GM21526 (cell line): ENCODE results near the gene CHRFAM7A.
"Not testable (repeated sequence)": the region's sequence is repeated elsewhere in the genome, so short reads cannot be mapped to it uniquely, and the experiment has no call there.

Experiments
- ATAC-seq: cut with Tn5 transposase; IDR thresholded peaks from one replicate; pipeline ENCODE4 v1.9.1; 2021; ENCODE audit warnings: moderate library complexity; ENCODE audit not compliant: unreplicated experiment, low FRiP score

The CHRFAM7A gene

GRCh38 chr15:30326145-30326544 lies 67.2 kb downstream of the CHRFAM7A start:
- not testable (repeated sequence) for ATAC-seq

- not testable (repeated sequence) for ATAC-seq
Observed at GRCh38 chr15:30321063-30321462, 72.3 kb downstream of the CHRFAM7A start.

GRCh38 chr15:30315704-30316103 lies 77.6 kb downstream of the CHRFAM7A start:
- ATAC-seq, result not testable (repeated sequence)

GRCh38 chr15:30310575-30310974 lies 82.8 kb downstream of the CHRFAM7A start:
- ATAC-seq, result not testable (repeated sequence)
